NT2/D1 (cell line): ENCODE data around the gene KYNU.

Experiments
- SUZ12 ChIP-seq: IDR thresholded peaks from 2 replicates; pipeline ENCODE4 v1.6.1; 2011; ENCODE audit not compliant: insufficient read length, insufficient read depth; ENCODE audit errors: extremely low read depth
- ZNF274 ChIP-seq: IDR thresholded peaks from 2 replicates; pipeline ENCODE4 v1.6.1; 2011; ENCODE audit warnings: mild to moderate bottlenecking, low read depth, low read length

GRCh38 chr2:142952018-142952417, 74.6 kb downstream of the KYNU start:
- TF ChIP-seq ZNF274 (no peak), SUZ12 (no peak)
